ENCODE data around the gene PRKAG3. TPM values are rescaled to one million over a fixed set of nuclear protein-coding genes. Genes with fewer than 3 reads are reported as not detected.

Gene PRKAG3
- total and polyA plus RNA-seq, 4 donors = 0.01 TPM; not detected in 3

DNA sequence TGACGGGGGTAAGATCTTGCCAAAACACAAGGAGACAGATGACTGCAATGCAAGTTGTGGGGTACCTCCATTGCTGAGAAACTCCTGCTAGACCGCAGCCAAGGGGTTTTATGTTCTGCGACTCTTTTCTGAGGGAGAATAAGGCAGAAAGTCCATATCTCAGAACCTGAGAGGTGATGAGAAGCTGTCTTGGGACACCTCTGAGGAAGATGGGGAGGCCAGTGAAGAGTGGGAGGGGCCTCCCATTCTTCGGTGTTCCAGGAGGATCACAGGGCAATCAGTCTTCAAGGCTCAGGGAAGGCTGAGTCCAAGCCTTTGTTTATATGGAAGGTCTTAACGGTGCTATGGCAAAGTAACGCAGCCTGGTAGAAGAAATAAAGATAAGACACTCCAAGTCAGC is 31.6 kb downstream of the PRKAG3 start:
- WGBS, 2 donors = 60 to 68% methylated on average over 6 of the region's 6 CpGs

DNA sequence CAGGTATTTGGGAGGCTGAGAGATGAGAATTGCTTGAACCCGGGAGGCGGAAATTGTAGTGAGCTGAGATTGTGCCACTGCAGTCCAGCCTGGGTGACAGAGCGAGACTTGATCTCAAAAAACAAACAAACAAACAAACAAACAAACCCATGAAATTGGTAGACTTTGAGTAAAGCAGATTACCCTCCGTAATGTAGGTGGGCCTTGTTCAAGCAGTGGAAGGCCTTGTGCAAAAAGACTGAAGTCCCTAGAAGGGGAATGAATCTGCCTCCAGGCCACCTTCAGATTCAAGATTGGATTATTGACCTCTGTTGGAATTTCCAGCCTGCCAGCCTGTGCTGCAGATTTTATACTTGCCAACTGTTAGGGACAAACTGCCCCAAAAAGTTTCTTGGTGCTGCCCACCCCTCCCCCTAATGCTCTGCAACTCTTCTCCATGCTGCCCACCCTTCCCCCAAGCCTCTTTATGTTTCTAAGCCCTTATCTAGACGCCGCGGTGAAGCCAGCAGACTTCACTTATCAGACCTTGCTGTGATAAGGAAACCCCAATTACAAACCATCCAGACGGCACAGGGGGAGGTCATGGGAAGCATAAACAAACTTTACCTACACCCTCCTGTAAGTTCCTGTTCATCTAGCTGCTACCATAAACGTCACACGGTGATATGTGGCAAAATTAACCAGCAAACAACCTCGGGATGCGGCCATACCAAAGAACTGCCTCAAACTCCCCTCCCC is 32.7 kb downstream of the PRKAG3 start:
- H3K9ac ChIP-seq (ENCODE audit: insufficient read depth in 1 of 2, low read length in 2 of 2) = no peak overlapping the region
- WGBS, 2 donors = 45 to 53% methylated on average over 12 of the region's 12 CpGs
- no peaks in the 10 kb centered on the region for H3K36me3 ChIP-seq (ENCODE audit: control insufficient read depth in 4 of 4, insufficient read depth in 4 of 4, low read length in 4 of 4)
- no peak for ATAC-seq (ENCODE audit: insufficient read depth, low FRiP score)
- no peak overlapping the region for H3K27ac ChIP-seq (ENCODE audit: low read depth in 1 of 2, low read length in 1 of 2)
- DNase-seq = peak in 1 of 3 donors; percentile 40
- H3K4me3 ChIP-seq = no peak overlapping the region
- H3K4me1 ChIP-seq (ENCODE audit: control insufficient read depth in 5 of 5, insufficient read depth in 5 of 5, low read length in 5 of 5) = peaks cover 0 to 17% (median 5%) of the 10 kb centered on the region in 5 donors
- no peaks in the 10 kb centered on the region for H3K27me3 ChIP-seq (ENCODE audit: control insufficient read depth in 3 of 3, insufficient read depth in 3 of 3, low read length in 2 of 3)
- H3K9me3 ChIP-seq (ENCODE audit: control insufficient read depth in 4 of 4, insufficient read depth in 3 of 4, low read length in 3 of 4) = no peaks in the 10 kb centered on the region
- TF ChIP-seq, protein P1, sequence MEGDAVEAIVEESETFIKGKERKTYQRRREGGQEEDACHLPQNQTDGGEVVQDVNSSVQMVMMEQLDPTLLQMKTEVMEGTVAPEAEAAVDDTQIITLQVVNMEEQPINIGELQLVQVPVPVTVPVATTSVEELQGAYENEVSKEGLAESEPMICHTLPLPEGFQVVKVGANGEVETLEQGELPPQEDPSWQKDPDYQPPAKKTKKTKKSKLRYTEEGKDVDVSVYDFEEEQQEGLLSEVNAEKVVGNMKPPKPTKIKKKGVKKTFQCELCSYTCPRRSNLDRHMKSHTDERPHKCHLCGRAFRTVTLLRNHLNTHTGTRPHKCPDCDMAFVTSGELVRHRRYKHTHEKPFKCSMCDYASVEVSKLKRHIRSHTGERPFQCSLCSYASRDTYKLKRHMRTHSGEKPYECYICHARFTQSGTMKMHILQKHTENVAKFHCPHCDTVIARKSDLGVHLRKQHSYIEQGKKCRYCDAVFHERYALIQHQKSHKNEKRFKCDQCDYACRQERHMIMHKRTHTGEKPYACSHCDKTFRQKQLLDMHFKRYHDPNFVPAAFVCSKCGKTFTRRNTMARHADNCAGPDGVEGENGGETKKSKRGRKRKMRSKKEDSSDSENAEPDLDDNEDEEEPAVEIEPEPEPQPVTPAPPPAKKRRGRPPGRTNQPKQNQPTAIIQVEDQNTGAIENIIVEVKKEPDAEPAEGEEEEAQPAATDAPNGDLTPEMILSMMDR (IDR thresholded peaks at IDR 0.05; ENCODE audit: control extremely low read depth, extremely low read depth) = no peak

More for the DNA sequence above, 31.6 kb downstream of the PRKAG3 start:
- no peak overlapping the region for H3K9ac ChIP-seq (ENCODE audit: insufficient read depth in 1 of 2, low read length in 2 of 2)
- TF ChIP-seq, protein P1 (IDR thresholded peaks at IDR 0.05; ENCODE audit: control extremely low read depth, extremely low read depth) = no peak
- H3K9me3 ChIP-seq (ENCODE audit: control insufficient read depth in 4 of 4, insufficient read depth in 3 of 4, low read length in 3 of 4) = peaks cover 0 to 6% (median 3%) of the 10 kb centered on the region in 4 donors
- no peaks in the 10 kb centered on the region for H3K36me3 ChIP-seq (ENCODE audit: control insufficient read depth in 4 of 4, insufficient read depth in 4 of 4, low read length in 4 of 4)
- no peak overlapping the region for H3K27ac ChIP-seq (ENCODE audit: low read depth in 1 of 2, low read length in 1 of 2)
- ATAC-seq (ENCODE audit: insufficient read depth, low FRiP score) (no peak), DNase-seq (no peak)
- peaks cover 0 to 17% (median 5%) of the 10 kb centered on the region in 5 donors for H3K4me1 ChIP-seq (ENCODE audit: control insufficient read depth in 5 of 5, insufficient read depth in 5 of 5, low read length in 5 of 5)
- no peak overlapping the region for H3K4me3 ChIP-seq
- no peaks in the 10 kb centered on the region for H3K27me3 ChIP-seq (ENCODE audit: control insufficient read depth in 3 of 3, insufficient read depth in 3 of 3, low read length in 2 of 3)

DNA sequence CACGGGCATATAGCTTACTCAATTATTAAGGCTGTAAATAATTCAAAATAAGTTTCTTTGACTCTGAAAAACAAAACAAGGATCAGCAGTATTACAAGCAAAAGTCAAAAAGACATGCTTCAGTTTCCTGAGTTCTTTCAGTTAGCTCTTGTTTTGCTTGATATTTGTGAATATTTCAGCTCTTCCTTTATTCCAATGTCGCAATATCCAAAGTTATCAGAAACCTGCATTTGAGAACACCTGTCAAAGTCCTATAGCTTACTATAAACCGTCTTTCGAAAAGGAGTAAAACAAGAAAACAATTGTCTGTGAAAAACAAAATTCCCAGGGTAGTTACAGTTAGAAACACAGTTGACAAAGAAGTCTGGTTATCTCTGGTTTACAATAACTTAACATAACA is 34.9 kb downstream of the PRKAG3 start:
- H3K27ac ChIP-seq (ENCODE audit: low read depth in 1 of 2, low read length in 1 of 2) = no peak overlapping the region
- ATAC-seq (ENCODE audit: insufficient read depth, low FRiP score) = no peak
- TF ChIP-seq, protein P1 (IDR thresholded peaks at IDR 0.05; ENCODE audit: control extremely low read depth, extremely low read depth) = no peak
- H3K27me3 ChIP-seq (ENCODE audit: control insufficient read depth in 3 of 3, insufficient read depth in 3 of 3, low read length in 2 of 3) = no peaks in the 10 kb centered on the region
- no peaks in the 10 kb centered on the region for H3K9me3 ChIP-seq (ENCODE audit: control insufficient read depth in 4 of 4, insufficient read depth in 3 of 4, low read length in 3 of 4)
- no peak overlapping the region for H3K4me3 ChIP-seq
- no peaks in the 10 kb centered on the region for H3K36me3 ChIP-seq (ENCODE audit: control insufficient read depth in 4 of 4, insufficient read depth in 4 of 4, low read length in 4 of 4)
- 95% methylated on average over 4 of the region's 4 CpGs for WGBS, 2 donors
- H3K4me1 ChIP-seq (ENCODE audit: control insufficient read depth in 5 of 5, insufficient read depth in 5 of 5, low read length in 5 of 5) = peaks cover 0 to 11% (median 4%) of the 10 kb centered on the region in 5 donors
- H3K9ac ChIP-seq (ENCODE audit: insufficient read depth in 1 of 2, low read length in 2 of 2) = no peak overlapping the region
- no peak for DNase-seq
